Activated CD4-positive, alpha-beta T cell treated with anti-CD3 and anti-CD28 coated beads, Interleukin-2, Interleukin-6, amounts not matched to agents 100 ng/mL and 50 ng/mL, durations not matched to agents 16 hours and 8 hours (primary cell): Measurements from ENCODE around the gene CPED1.
"Not testable (repeated sequence)": the region's sequence is repeated elsewhere in the genome, so short reads cannot be mapped to it uniquely, and the experiment has no call there.

ENCODE experiments used
- DNase-seq: peaks from one replicate; pipeline ENCODE4 v3.0.0-alpha.2; 2020

The CPED1 gene

GRCh38 chr7:120981888-120982615 lies 6.5 kb upstream of the CPED1 start:
- peak; percentile 56 for DNase-seq

- not testable (repeated sequence) for DNase-seq
Observed at GRCh38 chr7:120983592-120983991, 4.9 kb upstream of the CPED1 start.

- no peak for DNase-seq
Observed at GRCh38 chr7:120984406-120984805, 4.1 kb upstream of the CPED1 start.

- no peak for DNase-seq
Observed at GRCh38 chr7:120985130-120985758, 3.3 kb upstream of the CPED1 start.

GRCh38 chr7:120985839-120986238 lies 2.7 kb upstream of the CPED1 start:
- DNase-seq, result no peak

GRCh38 chr7:120986650-120987049 lies 1.9 kb upstream of the CPED1 start:
- DNase-seq, result no peak

- DNase-seq, result no peak
Observed at GRCh38 chr7:120987280-120987679, 1.2 kb upstream of the CPED1 start.

GRCh38 chr7:120987683-120988590 lies 574 bp upstream of the CPED1 start:
- peak; percentile 91 for DNase-seq

GRCh38 chr7:120989257-120990220 lies 1.0 kb downstream of the CPED1 start:
- DNase-seq, result no peak

GRCh38 chr7:120990468-120991118 lies 2.1 kb downstream of the CPED1 start:
- no peak for DNase-seq

- no peak for DNase-seq
Observed at GRCh38 chr7:120991161-120991560, 2.6 kb downstream of the CPED1 start.

GRCh38 chr7:120991581-120991980 lies 3.1 kb downstream of the CPED1 start:
- DNase-seq, result no peak

- no peak for DNase-seq
Observed at GRCh38 chr7:120992272-120992964, 3.9 kb downstream of the CPED1 start.

- DNase-seq, result no peak
Observed at GRCh38 chr7:120992965-120993494, 4.5 kb downstream of the CPED1 start.

GRCh38 chr7:120993553-120994191 lies 5.2 kb downstream of the CPED1 start:
- no peak for DNase-seq

- DNase-seq, result no peak
Observed at GRCh38 chr7:120994512-120995410, 6.2 kb downstream of the CPED1 start.

- no peak for DNase-seq
Observed at GRCh38 chr7:120995654-120996053, 7.1 kb downstream of the CPED1 start.

- DNase-seq, result no peak
Observed at GRCh38 chr7:120996333-120996987, 7.9 kb downstream of the CPED1 start.

- DNase-seq, result no peak
Observed at GRCh38 chr7:120996988-120997345, 8.5 kb downstream of the CPED1 start.
